BE2C (cell line): ENCODE measurements around the gene GP1BB.

ENCODE experiments used
- DNase-seq: peaks from one replicate; pipeline ENCODE4 v3.0.0-alpha.2; 2020
- H3K27me3 ChIP-seq: fragments of 250-450 bp; sonication (Bioruptor Pico); 2 replicates; pipeline ENCODE4 v1.5.1; 2020; ENCODE audit warnings: mild to moderate bottlenecking
- H3K36me3 ChIP-seq: fragments of 250-450 bp; sonication (Bioruptor Pico); 2 replicates; pipeline ENCODE4 v1.5.1; 2020; ENCODE audit warnings: mild to moderate bottlenecking
- H3K4me1 ChIP-seq: fragments of 250-450 bp; sonication (Bioruptor Pico); 2 replicates; pipeline ENCODE4 v1.5.1; 2020
- H3K4me3 ChIP-seq: 2 replicates; pipeline ENCODE4 v1.5.1; 2011; ENCODE audit warnings: low read depth, low read length
- H3K9me3 ChIP-seq: fragments of 250-450 bp; sonication (Bioruptor Pico); 2 replicates; pipeline ENCODE4 v1.5.1; 2020
- TF ChIP-seq, protein P1 (sequence below): IDR thresholded peaks from 2 replicates; pipeline ENCODE4 v1.5.1; 2012; ENCODE audit warnings: mild to moderate bottlenecking, low read depth, low read length

Gene GP1BB

DNA sequence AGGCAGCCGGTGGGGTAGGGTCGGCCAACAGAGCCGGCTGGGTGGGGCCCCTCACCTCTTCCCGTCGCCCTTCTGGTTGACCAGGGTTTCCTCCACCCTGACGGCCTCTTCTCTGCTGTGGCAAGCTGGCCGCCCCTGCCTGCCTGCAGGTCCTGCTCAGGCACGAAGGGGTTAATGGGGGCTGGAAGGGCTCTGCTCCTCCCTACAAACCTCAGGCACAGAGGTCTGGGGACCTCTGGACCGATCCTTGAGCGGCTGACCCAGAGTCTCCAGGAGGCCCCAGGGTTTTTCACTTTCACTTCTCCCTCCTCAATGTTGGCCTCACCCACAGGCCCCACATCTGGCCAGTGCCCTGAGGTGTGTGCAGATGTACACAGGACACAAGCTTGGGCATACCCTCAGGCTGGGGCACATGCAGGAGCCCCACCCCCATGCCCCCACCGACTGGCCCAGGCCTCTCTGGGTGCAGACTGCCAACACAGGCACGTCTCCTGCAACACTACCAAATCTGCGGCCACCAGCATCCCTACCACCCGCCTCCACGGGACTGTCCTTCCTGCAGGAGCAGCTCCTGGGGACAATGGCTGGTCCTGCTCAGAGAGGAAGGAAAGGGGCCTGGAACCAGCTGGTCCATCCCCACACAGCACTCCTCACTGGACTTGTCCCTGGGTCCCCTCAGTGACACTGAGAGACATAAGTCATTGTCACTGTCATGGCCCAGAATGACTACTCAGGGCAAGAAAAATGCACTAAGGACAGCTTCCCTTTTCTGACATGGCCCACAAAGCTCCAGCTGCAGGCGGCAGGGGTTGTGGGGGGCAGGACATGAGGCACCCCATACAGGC lies 34.0 kb downstream of the GP1BB start:
- Histone ChIP-seq H3K27me3 (peaks cover 85% of the 10 kb centered on the region), H3K4me3 (no peak overlapping the region), H3K36me3 (no peaks in the 10 kb centered on the region), H3K4me1 (no peaks in the 10 kb centered on the region), H3K9me3 (no peaks in the 10 kb centered on the region)
- DNase-seq, result no peak
- TF ChIP-seq, protein P1, sequence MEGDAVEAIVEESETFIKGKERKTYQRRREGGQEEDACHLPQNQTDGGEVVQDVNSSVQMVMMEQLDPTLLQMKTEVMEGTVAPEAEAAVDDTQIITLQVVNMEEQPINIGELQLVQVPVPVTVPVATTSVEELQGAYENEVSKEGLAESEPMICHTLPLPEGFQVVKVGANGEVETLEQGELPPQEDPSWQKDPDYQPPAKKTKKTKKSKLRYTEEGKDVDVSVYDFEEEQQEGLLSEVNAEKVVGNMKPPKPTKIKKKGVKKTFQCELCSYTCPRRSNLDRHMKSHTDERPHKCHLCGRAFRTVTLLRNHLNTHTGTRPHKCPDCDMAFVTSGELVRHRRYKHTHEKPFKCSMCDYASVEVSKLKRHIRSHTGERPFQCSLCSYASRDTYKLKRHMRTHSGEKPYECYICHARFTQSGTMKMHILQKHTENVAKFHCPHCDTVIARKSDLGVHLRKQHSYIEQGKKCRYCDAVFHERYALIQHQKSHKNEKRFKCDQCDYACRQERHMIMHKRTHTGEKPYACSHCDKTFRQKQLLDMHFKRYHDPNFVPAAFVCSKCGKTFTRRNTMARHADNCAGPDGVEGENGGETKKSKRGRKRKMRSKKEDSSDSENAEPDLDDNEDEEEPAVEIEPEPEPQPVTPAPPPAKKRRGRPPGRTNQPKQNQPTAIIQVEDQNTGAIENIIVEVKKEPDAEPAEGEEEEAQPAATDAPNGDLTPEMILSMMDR, result no peak

DNA sequence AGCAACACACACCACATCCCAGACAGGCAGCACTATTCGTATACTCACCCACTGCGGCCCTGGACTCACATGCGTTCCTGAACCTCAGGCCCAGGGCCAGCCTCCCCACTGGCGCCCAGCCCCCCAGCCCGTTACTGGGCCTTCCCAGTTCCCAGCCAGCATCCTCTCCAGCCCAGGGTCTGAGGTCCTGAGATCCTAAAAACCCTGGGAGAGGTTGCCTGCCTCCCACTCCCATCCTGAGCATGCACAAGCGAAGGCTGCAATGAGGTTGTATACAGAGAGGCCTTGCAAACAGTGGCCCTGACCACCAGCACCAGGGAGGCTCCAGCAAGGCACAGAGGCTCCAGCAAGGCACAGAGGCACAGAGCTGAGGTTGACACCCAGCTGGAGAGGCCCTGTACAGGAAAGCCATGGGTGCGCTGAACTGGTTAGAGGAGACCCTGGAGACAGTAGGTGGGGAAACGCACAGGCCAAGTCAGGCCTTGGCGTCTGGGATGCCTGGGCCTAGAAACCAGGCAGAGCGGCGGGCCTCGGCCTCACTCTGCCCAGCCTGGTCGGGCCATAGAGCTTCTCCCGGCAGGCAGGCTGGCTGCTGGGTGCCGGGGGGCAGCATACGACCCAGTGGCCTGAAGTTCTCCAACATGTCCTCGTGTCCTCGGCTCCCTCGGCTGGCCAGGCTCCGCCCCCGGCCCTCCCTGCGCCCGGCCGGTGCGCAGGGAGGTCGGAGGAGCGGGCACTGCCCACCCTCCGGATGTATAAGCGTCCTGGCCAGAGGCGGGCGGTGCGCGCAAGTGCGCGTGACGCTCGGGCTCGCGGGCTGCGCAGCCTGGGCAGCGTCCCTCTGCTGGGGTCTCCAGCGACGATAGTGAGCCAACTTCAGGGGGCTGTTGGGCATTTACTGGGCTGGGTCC lies 34.9 kb downstream of the GP1BB start:
- peaks cover 93% of the 10 kb centered on the region for H3K27me3 ChIP-seq
- DNase-seq, result no peak
- H3K36me3 ChIP-seq, result no peaks in the 10 kb centered on the region
- H3K4me1 ChIP-seq, result no peaks in the 10 kb centered on the region
- TF ChIP-seq, protein P1, result no peak
- no peak overlapping the region for H3K4me3 ChIP-seq
- H3K9me3 ChIP-seq, result no peaks in the 10 kb centered on the region

DNA sequence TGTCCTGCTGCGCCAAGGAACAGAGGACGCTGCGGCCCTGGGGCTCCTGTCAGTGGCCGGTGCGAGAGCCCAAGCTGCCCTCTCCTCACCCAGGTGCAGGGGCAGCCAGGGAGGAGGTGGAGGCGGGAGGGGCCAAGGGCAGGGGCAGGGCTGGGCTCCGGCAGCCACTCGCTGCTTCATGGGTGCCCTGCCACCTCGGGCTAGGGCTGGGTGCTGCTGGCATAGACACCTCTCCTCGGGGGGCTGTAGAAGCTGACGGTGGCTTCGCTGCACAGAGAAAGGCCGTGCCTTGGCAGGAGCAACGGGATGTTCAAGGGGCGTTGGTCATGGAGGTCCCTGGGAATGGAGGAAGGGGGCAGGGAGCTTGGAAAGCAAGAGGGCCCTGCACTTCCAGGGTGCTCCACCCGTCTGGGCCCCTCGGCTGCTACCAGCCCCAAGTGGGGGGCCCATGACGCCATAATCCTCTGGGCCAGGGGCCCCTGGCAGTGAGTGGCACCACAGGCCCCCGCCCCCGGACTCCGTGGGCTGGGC lies 35.6 kb downstream of the GP1BB start:
- Histone ChIP-seq H3K27me3 (peaks cover 93% of the 10 kb centered on the region), H3K9me3 (no peaks in the 10 kb centered on the region), H3K4me1 (no peaks in the 10 kb centered on the region), H3K36me3 (no peaks in the 10 kb centered on the region), H3K4me3 (no peak overlapping the region)
- TF ChIP-seq, protein P1, result no peak
- DNase-seq, result no peak

DNA sequence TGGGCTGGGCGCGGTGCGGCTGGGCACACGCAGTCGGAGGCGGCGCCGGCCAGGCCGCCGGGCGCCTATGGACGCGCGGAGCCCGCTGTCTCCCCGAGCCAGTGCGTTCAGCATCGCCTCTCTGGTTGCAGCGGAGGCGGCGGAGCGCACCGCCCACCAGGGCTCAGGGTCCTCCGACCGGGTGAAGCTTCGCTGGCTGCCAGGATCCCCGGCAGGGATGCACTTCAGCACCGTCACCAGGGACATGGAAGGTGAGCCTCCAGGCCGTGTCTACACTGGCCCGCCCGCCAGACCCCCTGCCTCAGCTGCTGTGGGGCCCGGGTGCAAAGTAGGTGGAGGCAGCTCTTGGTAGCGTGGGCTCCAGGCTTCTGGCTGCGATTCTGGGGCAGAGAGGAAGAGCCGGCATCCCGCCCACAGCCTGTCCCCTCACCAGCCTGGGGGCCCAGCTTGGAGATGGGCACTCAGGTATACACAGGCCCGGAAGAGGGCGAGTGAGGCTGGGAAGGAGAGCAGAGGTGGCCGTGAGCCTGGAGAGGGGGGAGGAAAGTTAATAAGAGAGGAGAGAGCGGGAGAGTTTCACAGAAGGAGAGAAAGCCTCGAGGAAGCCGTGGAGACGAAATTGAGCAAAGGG lies 36.2 kb downstream of the GP1BB start:
- TF ChIP-seq, protein P1, result no peak
- Histone ChIP-seq H3K4me3 (no peak overlapping the region), H3K4me1 (no peaks in the 10 kb centered on the region), H3K27me3 (peaks cover 93% of the 10 kb centered on the region), H3K36me3 (no peaks in the 10 kb centered on the region), H3K9me3 (no peaks in the 10 kb centered on the region)
- no peak for DNase-seq

DNA sequence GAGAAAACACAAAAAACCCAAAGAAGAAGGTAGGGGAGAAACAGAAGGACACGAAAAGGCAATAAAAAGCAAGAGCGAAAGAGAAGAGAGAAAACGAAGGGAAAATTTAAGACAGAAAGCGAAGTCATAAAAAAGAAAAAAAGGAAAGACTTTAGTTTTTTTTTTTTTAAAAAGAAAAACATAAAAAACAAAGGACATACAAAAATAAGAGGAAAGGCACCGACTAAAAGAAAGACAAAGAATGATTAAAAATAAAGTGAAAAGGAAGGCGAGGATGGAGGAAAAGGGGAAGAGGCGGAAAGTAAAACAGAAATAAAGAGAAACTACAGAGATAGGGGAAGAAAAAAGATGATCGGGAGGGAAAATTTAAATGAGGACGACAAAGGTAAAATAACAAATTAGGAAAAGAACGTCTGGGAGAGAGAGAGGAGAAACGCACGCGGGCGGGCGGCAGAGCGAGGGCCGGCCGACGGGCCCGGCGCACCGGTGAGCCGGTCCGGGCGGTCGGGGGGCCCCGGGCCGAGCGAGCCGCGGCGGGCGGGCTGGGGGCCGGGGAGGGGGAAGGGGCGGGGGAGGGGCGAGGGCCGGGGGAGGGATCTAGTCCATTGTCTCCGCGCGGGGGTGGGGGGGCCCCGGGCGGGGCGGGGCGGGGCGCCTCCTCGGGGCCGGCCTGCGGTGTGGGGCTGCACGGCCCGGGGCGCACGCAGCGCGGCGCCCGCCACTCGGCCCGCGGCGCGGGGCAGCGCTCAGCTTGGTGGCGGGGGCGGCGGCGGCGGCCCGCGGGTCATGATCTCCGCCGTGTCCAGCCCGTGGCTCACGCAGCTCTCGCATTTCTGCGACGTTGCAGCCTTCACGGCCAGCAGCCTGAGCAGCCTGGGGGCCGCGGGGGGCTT lies 37.0 kb downstream of the GP1BB start, which contains the start of gene TBX1:
TBX1 (plus strand) TSS at position 721 of the 893 bp plus-strand sequence; CDS start at position 787, 66 bp downstream.
- peaks cover 93% of the 10 kb centered on the region for H3K27me3 ChIP-seq
- TF ChIP-seq, protein P1, result no peak
- no peaks in the 10 kb centered on the region for H3K9me3 ChIP-seq
- DNase-seq, result no peak
- no peaks in the 10 kb centered on the region for H3K4me1 ChIP-seq
- H3K4me3 ChIP-seq, result no peak within 1 kb of the TSS
- no peaks in the 10 kb centered on the region for H3K36me3 ChIP-seq
